Measurements from ENCODE around the gene GTF3C4. TPM values are rescaled to one million over a fixed set of nuclear protein-coding genes. Genes with fewer than 3 reads are reported as not detected.
A peak's percentile ranks its signal among the peaks of the same experiment; 100 is the strongest.
"Not testable (repeated sequence)": the region's sequence is repeated elsewhere in the genome, so short reads cannot be mapped to it uniquely, and the experiment has no call there.

The GTF3C4 gene
- total RNA-seq, 2 donors from 2014 or later: 13.0 to 19.1 TPM

- no peak for ATAC-seq (replicated peaks)
- no peaks in the 10 kb centered on the region for H3K4me1 Mint-ChIP-seq
- peaks cover 13% of the 10 kb centered on the region for H3K27me3 Mint-ChIP-seq
- no peak overlapping the region for H3K4me3 Mint-ChIP-seq
- H3K27ac Mint-ChIP-seq: no peak overlapping the region
- H3K36me3 Mint-ChIP-seq (ENCODE audit: low read depth): no peaks in the 10 kb centered on the region
- peaks cover 10% of the 10 kb centered on the region for H3K9me3 Mint-ChIP-seq
Measured at GRCh38 chr9:132702254-132702653, 32.0 kb downstream of the GTF3C4 start.

- no peak overlapping the region for H3K27ac Mint-ChIP-seq
- H3K36me3 Mint-ChIP-seq (ENCODE audit: low read depth): no peaks in the 10 kb centered on the region
Measured at GRCh38 chr9:132703336-132703735, 33.1 kb downstream of the GTF3C4 start.

GRCh38 chr9:132708239-132708638 is 38.0 kb downstream of the GTF3C4 start:
- Mint-ChIP-seq H3K9me3 (no peaks in the 10 kb centered on the region), H3K27me3 (peaks cover 12% of the 10 kb centered on the region), H3K36me3 (ENCODE audit: low read depth) (no peaks in the 10 kb centered on the region), H3K27ac (no peak overlapping the region), H3K4me1 (no peaks in the 10 kb centered on the region), H3K4me3 (no peak overlapping the region)
- no peak for ATAC-seq (replicated peaks)

More at GRCh38 chr9:132703336-132703735, 33.1 kb downstream of the GTF3C4 start:
- no peaks in the 10 kb centered on the region for H3K4me1 Mint-ChIP-seq
- H3K4me3 Mint-ChIP-seq: no peak overlapping the region
- ATAC-seq (replicated peaks): no peak
- H3K27me3 Mint-ChIP-seq: peaks cover 12% of the 10 kb centered on the region
- H3K9me3 Mint-ChIP-seq: peaks cover 4% of the 10 kb centered on the region

GRCh38 chr9:132708769-132709430 is 38.6 kb downstream of the GTF3C4 start:
- Mint-ChIP-seq H3K9me3 (no peaks in the 10 kb centered on the region), H3K36me3 (ENCODE audit: low read depth) (no peaks in the 10 kb centered on the region), H3K27me3 (peaks cover 15% of the 10 kb centered on the region), H3K4me3 (no peak overlapping the region), H3K4me1 (no peaks in the 10 kb centered on the region), H3K27ac (no peak overlapping the region)
- no peak for ATAC-seq (replicated peaks)

DNA sequence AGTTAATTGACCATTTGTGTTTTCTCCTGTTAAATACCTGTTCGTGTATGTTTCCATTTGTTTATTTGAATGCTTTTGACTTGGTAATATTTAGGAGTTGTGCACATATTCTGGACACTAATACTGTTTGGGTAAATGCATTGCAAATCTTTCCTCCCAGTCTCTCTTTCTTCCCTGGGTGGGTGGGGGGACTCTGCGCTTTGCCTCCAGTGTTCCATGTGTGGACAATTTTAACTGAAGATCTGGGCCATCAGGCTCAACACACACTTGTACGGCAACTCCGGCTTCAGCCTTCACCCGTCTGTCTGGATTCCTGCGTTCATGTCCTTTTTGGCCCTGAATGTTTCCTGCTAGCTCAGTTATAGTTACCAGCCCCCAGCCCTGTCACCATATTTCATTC is 40.1 kb downstream of the GTF3C4 start:
- no peaks in the 10 kb centered on the region for H3K36me3 Mint-ChIP-seq (ENCODE audit: low read depth)
- H3K27me3 Mint-ChIP-seq: peaks cover 15% of the 10 kb centered on the region
- H3K4me3 Mint-ChIP-seq: no peak overlapping the region
- no peaks in the 10 kb centered on the region for H3K4me1 Mint-ChIP-seq
- H3K27ac Mint-ChIP-seq: no peak overlapping the region
- no peak for ATAC-seq (replicated peaks)
- H3K9me3 Mint-ChIP-seq: no peaks in the 10 kb centered on the region

GRCh38 chr9:132711152-132711551 is 40.9 kb downstream of the GTF3C4 start:
- not testable (repeated sequence) for H3K9me3 Mint-ChIP-seq; H3K4me3 Mint-ChIP-seq; H3K27ac Mint-ChIP-seq; H3K36me3 Mint-ChIP-seq (ENCODE audit: low read depth); ATAC-seq (replicated peaks); H3K4me1 Mint-ChIP-seq
- H3K27me3 Mint-ChIP-seq: peaks cover 11% of the 10 kb centered on the region

- Mint-ChIP-seq H3K4me3 (no peak overlapping the region), H3K27me3 (peaks cover 8% of the 10 kb centered on the region), H3K27ac (no peak overlapping the region), H3K9me3 (no peaks in the 10 kb centered on the region), H3K4me1 (no peaks in the 10 kb centered on the region), H3K36me3 (ENCODE audit: low read depth) (no peaks in the 10 kb centered on the region)
- ATAC-seq (replicated peaks): no peak
Measured at GRCh38 chr9:132711846-132712245, 41.6 kb downstream of the GTF3C4 start.

- H3K27me3 Mint-ChIP-seq: peaks cover 13% of the 10 kb centered on the region
- ATAC-seq (replicated peaks): peak; percentile 53
- H3K9me3 Mint-ChIP-seq: no peaks in the 10 kb centered on the region
- no peak overlapping the region for H3K27ac Mint-ChIP-seq
- H3K36me3 Mint-ChIP-seq (ENCODE audit: low read depth): no peaks in the 10 kb centered on the region
- no peaks in the 10 kb centered on the region for H3K4me1 Mint-ChIP-seq
- no peak overlapping the region for H3K4me3 Mint-ChIP-seq
Measured at GRCh38 chr9:132712753-132713152, 42.5 kb downstream of the GTF3C4 start.

DNA sequence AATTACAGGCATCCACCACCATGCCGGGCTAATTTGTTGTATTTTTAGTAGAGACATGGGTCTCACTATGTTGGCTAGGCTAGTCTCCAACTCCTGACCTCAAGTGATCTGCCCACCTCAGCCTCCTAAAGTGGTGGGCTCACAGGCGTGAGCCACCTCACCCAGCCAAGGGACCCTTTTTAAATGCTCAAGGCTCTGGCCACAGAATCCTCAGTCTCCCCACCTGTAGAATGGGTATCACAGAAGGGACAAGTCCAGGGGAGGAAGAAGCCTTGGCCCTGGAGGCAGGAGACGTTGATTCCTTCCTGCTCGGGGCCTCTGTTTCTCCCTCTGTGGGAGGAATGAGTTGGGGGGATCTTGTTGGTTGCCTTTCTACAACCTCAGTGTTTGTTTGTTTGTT is 45.7 kb downstream of the GTF3C4 start:
- peaks cover 22% of the 10 kb centered on the region for H3K27me3 Mint-ChIP-seq
- no peak for ATAC-seq (replicated peaks)
- no peaks in the 10 kb centered on the region for H3K36me3 Mint-ChIP-seq (ENCODE audit: low read depth)
- H3K4me1 Mint-ChIP-seq: no peaks in the 10 kb centered on the region
- no peak overlapping the region for H3K27ac Mint-ChIP-seq
- no peak overlapping the region for H3K4me3 Mint-ChIP-seq
- H3K9me3 Mint-ChIP-seq: no peaks in the 10 kb centered on the region

DNA sequence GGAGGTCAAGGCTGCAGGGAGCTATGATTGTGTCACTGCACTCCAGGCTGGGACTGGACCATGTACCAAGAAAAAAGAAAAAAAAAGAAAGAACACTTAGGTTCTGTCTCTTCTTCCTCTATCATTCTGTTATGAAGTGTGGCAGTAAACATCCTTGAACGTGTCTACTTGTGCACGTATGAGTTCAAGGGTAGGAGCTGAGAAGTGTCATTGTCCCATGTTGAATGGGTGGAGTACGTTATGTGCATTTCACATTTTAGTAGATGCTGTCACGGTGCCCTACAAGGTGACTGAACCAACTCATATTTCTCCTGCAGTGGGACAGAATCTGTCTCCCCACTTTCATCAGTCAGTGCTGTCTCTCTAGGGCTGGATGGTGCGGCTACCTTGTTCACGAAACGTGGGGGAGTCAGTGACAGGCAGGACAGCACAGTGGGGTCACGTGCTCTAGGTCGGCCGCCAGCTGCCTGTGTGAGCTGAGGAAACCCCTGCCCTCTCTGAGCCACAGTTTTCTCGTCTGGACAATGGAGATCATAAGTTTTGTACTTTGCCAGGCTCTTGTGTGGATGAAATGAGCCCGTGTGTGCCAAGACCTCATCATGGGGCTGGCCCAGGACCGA is 47.2 kb downstream of the GTF3C4 start:
- no peak for ATAC-seq (replicated peaks)
- H3K4me3 Mint-ChIP-seq: no peak overlapping the region
- H3K9me3 Mint-ChIP-seq: no peaks in the 10 kb centered on the region
- H3K36me3 Mint-ChIP-seq (ENCODE audit: low read depth): no peaks in the 10 kb centered on the region
- H3K27me3 Mint-ChIP-seq: peaks cover 22% of the 10 kb centered on the region
- H3K27ac Mint-ChIP-seq: no peak overlapping the region
- no peaks in the 10 kb centered on the region for H3K4me1 Mint-ChIP-seq

GRCh38 chr9:132718381-132718928 is 48.2 kb downstream of the GTF3C4 start:
- not testable (repeated sequence) for H3K36me3 Mint-ChIP-seq (ENCODE audit: low read depth); H3K9me3 Mint-ChIP-seq; H3K27ac Mint-ChIP-seq; H3K4me1 Mint-ChIP-seq; H3K4me3 Mint-ChIP-seq; ATAC-seq (replicated peaks)
- H3K27me3 Mint-ChIP-seq: peaks cover 24% of the 10 kb centered on the region

DNA sequence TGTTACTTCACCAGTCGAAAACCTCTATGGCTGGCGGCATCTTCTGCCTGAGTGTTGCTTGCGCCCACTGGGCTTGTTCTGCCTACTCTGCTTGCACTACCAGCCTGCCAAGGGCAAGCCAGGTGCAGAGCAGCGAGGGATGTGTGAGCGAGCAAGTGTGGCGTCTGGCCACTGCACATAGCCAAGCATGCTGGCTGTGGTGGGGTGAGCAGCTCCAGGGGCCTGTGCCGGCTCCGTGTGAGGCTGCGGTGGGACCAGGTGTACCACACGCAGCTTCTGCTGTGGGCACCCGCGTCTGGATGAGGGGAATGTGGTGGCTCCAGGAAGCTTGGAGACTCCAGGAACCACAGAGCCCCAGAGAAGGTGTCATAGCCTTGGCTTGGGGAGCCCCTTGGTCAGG is 51.4 kb downstream of the GTF3C4 start:
- no peaks in the 10 kb centered on the region for H3K36me3 Mint-ChIP-seq (ENCODE audit: low read depth)
- peaks cover 23% of the 10 kb centered on the region for H3K27me3 Mint-ChIP-seq
- no peaks in the 10 kb centered on the region for H3K9me3 Mint-ChIP-seq
- H3K27ac Mint-ChIP-seq: no peak overlapping the region
- no peak overlapping the region for H3K4me3 Mint-ChIP-seq
- no peaks in the 10 kb centered on the region for H3K4me1 Mint-ChIP-seq
- ATAC-seq (replicated peaks): no peak

GRCh38 chr9:132722564-132723065 is 52.4 kb downstream of the GTF3C4 start:
- no peak overlapping the region for H3K4me3 Mint-ChIP-seq
- ATAC-seq (replicated peaks): no peak
- H3K27me3 Mint-ChIP-seq: peaks cover 21% of the 10 kb centered on the region
- no peaks in the 10 kb centered on the region for H3K36me3 Mint-ChIP-seq (ENCODE audit: low read depth)
- no peaks in the 10 kb centered on the region for H3K4me1 Mint-ChIP-seq
- H3K27ac Mint-ChIP-seq: no peak overlapping the region
- no peaks in the 10 kb centered on the region for H3K9me3 Mint-ChIP-seq

GRCh38 chr9:132723809-132724208 is 53.5 kb downstream of the GTF3C4 start:
- ATAC-seq (replicated peaks): no peak
- no peak overlapping the region for H3K27ac Mint-ChIP-seq
- H3K9me3 Mint-ChIP-seq: no peaks in the 10 kb centered on the region
- no peaks in the 10 kb centered on the region for H3K4me1 Mint-ChIP-seq
- no peak overlapping the region for H3K4me3 Mint-ChIP-seq
- H3K36me3 Mint-ChIP-seq (ENCODE audit: low read depth): no peaks in the 10 kb centered on the region
- peaks cover 15% of the 10 kb centered on the region for H3K27me3 Mint-ChIP-seq

DNA sequence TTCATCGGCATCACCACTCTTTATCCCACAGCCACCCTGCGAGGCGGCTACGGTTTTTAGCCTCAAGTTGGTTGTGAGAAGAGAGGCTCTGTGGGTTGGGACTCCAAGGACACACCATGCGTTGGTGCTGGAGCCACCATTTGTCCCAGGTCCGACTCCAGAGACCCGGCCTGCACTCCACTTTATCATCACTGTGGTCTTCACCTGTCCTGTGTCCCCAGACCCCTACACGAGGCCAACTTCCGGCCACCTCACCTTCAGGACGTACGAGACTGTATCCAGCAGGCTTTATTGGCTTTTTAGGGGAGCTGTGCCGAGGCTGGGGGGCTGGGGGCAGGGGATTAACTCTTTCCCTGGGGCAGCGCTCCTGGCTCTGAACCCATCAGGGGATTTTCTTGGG is 55.0 kb downstream of the GTF3C4 start:
- no peaks in the 10 kb centered on the region for H3K9me3 Mint-ChIP-seq
- no peak for ATAC-seq (replicated peaks)
- no peaks in the 10 kb centered on the region for H3K4me1 Mint-ChIP-seq
- peaks cover 11% of the 10 kb centered on the region for H3K27me3 Mint-ChIP-seq
- no peak overlapping the region for H3K27ac Mint-ChIP-seq
- H3K36me3 Mint-ChIP-seq (ENCODE audit: low read depth): no peaks in the 10 kb centered on the region
- H3K4me3 Mint-ChIP-seq: no peak overlapping the region
